H9 (cell line): ENCODE data around the gene DCDC1. TPM values are rescaled to one million over a fixed set of nuclear protein-coding genes. Genes with fewer than 3 reads are reported as not detected.

ENCODE experiments used
- DNase-seq: peaks from one replicate; pipeline ENCODE4 v3.0.0-alpha.2; 2017
- H2AFZ ChIP-seq: one replicate; pipeline ENCODE4 v1.6.1; 2013; ENCODE audit warnings: mild to moderate bottlenecking, low read length, control low read depth, moderate library complexity
- H2AK5ac ChIP-seq: 2 replicates; pipeline ENCODE4 v1.6.1; 2013; ENCODE audit warnings: low read length, control low read depth, mixed read lengths; ENCODE audit not compliant: insufficient read length
- H2BK120ac ChIP-seq: one replicate; pipeline ENCODE4 v1.6.1; 2013; ENCODE audit warnings: low read depth, mild to moderate bottlenecking, low read length, control low read depth, inconsistent platforms; ENCODE audit not compliant: poor library complexity, severe bottlenecking
- H2BK12ac ChIP-seq: 2 replicates; pipeline ENCODE4 v1.6.1; 2013; ENCODE audit warnings: low read length, control low read depth, mixed read lengths, low read depth; ENCODE audit not compliant: insufficient read length
- H2BK15ac ChIP-seq: 2 replicates; pipeline ENCODE4 v1.6.1; 2013; ENCODE audit warnings: low read depth, low read length, control low read depth
- H2BK20ac ChIP-seq: one replicate; pipeline ENCODE4 v1.6.1; 2013; ENCODE audit warnings: low read depth, mild to moderate bottlenecking, low read length, control low read depth, inconsistent platforms; ENCODE audit not compliant: poor library complexity, severe bottlenecking
- H2BK5ac ChIP-seq: 2 replicates; pipeline ENCODE4 v1.6.1; 2013; ENCODE audit warnings: low read length, control low read depth, mixed read lengths; ENCODE audit not compliant: insufficient read length
- H3K14ac ChIP-seq: 2 replicates; pipeline ENCODE4 v1.6.1; 2013; ENCODE audit warnings: low read length, control low read depth; ENCODE audit not compliant: insufficient read depth
- H3K18ac ChIP-seq: 2 replicates; pipeline ENCODE4 v1.6.1; 2013; ENCODE audit warnings: low read depth, mild to moderate bottlenecking, mixed read lengths, low read length, control low read depth; ENCODE audit not compliant: insufficient read length
- H3K23ac ChIP-seq: 2 replicates; pipeline ENCODE4 v1.6.1; 2013; ENCODE audit warnings: low read length, control low read depth, mixed read lengths, low read depth; ENCODE audit not compliant: insufficient read length
- H3K23me2 ChIP-seq: 2 replicates; pipeline ENCODE4 v1.6.1; 2013; ENCODE audit warnings: low read depth, mild to moderate bottlenecking, mixed read lengths, low read length, control low read depth; ENCODE audit not compliant: insufficient read length, poor library complexity, severe bottlenecking
- H3K27ac ChIP-seq: 2 replicates; pipeline ENCODE4 v1.5.1; 2013; ENCODE audit warnings: low read length, control low read depth, mixed read lengths, low read depth; ENCODE audit not compliant: insufficient read length
- H3K27me3 ChIP-seq: 2 replicates; pipeline ENCODE4 v1.6.1; 2013; ENCODE audit warnings: low read length, control low read depth, inconsistent platforms; ENCODE audit not compliant: insufficient read depth
- H3K4ac ChIP-seq: 2 replicates; pipeline ENCODE4 v1.6.1; 2013; ENCODE audit warnings: low read depth, mild to moderate bottlenecking, control low read depth, inconsistent platforms, low read length, moderate library complexity
- H3K4me1 ChIP-seq: 2 replicates; pipeline ENCODE4 v1.6.1; 2013; ENCODE audit warnings: low read length, control low read depth, inconsistent platforms; ENCODE audit not compliant: insufficient read depth
- H3K4me2 ChIP-seq: 2 replicates; pipeline ENCODE4 v1.6.1; 2013; ENCODE audit warnings: low read length, control low read depth, mixed read lengths; ENCODE audit not compliant: insufficient read length, insufficient read depth
- H3K56ac ChIP-seq: 2 replicates; pipeline ENCODE4 v1.6.1; 2013; ENCODE audit warnings: low read depth, mild to moderate bottlenecking, mixed read lengths, low read length, control low read depth; ENCODE audit not compliant: insufficient read length
- H3K79me1 ChIP-seq: 2 replicates; pipeline ENCODE4 v1.6.1; 2013; ENCODE audit warnings: low read depth, mild to moderate bottlenecking, moderate library complexity, low read length, control low read depth, inconsistent platforms; ENCODE audit not compliant: insufficient read depth, poor library complexity, severe bottlenecking
- H3K79me2 ChIP-seq: 2 replicates; pipeline ENCODE4 v1.6.1; 2013; ENCODE audit warnings: low read length, control low read depth, inconsistent platforms; ENCODE audit not compliant: insufficient read depth
- H3K9ac ChIP-seq: 2 replicates; pipeline ENCODE4 v1.6.1; 2013; ENCODE audit warnings: low read length, control low read depth, mixed read lengths; ENCODE audit not compliant: insufficient read length; ENCODE audit errors: extremely low read depth
- H3K9me3 ChIP-seq: one replicate; pipeline ENCODE4 v1.6.1; 2013; ENCODE audit warnings: low read depth, low read length, inconsistent platforms; ENCODE audit not compliant: control insufficient read depth
- H3T11ph ChIP-seq: one replicate; pipeline ENCODE4 v1.6.1; 2013; ENCODE audit warnings: mild to moderate bottlenecking, low read length, control low read depth, inconsistent platforms
- H4K20me1 ChIP-seq: one replicate; pipeline ENCODE4 v1.6.1; 2013; ENCODE audit not compliant: control insufficient read depth, insufficient read length, insufficient read depth
- H4K5ac ChIP-seq: 2 replicates; pipeline ENCODE4 v1.6.1; 2013; ENCODE audit warnings: low read depth, mild to moderate bottlenecking, mixed read lengths, low read length, control low read depth; ENCODE audit not compliant: insufficient read length
- H4K8ac ChIP-seq: replicated peaks from 2 replicates; pipeline ENCODE4 v1.6.1; 2013; ENCODE audit warnings: low read length, control low read depth, mixed read lengths, low read depth; ENCODE audit not compliant: insufficient read length
- H4K91ac ChIP-seq: 2 replicates; pipeline ENCODE4 v1.6.1; 2013; ENCODE audit warnings: low read depth, mild to moderate bottlenecking, moderate library complexity, mixed read lengths, low read length, control low read depth; ENCODE audit not compliant: insufficient read length
- H3K27ac Mint-ChIP-seq, 3 experiments: 2 replicates in 2 of 3; 3 replicates in 1 of 3; pipeline ENCODE4 v1.8.0; 2020 to 2021; ENCODE audit warnings: mixed read lengths in 3 of 3, mild to moderate bottlenecking in 1 of 3, moderate library complexity in 1 of 3
- H3K27me3 Mint-ChIP-seq: 2 replicates; pipeline ENCODE4 v1.8.0; 2021; ENCODE audit warnings: low read depth, mild to moderate bottlenecking, moderate library complexity, mixed read lengths
- H3K36me3 Mint-ChIP-seq, 3 experiments: 2 replicates in 2 of 3; 3 replicates in 1 of 3; pipeline ENCODE4 v1.8.0; 2020 to 2021; ENCODE audit warnings: low read depth in 3 of 3, mixed read lengths in 3 of 3; ENCODE audit not compliant: insufficient read depth in 1 of 3
- H3K4me1 Mint-ChIP-seq, 2 experiments: 2 replicates each; pipeline ENCODE4 v1.8.0; 2020; ENCODE audit warnings: mixed read lengths in 2 of 2
- H3K4me3 Mint-ChIP-seq, 2 experiments: 2 replicates in 1 of 2; 3 replicates in 1 of 2; pipeline ENCODE4 v1.8.0; 2020 to 2021; ENCODE audit warnings: mild to moderate bottlenecking in 2 of 2, mixed read lengths in 2 of 2, moderate library complexity in 1 of 2
- H3K9me3 Mint-ChIP-seq, 2 experiments: 2 replicates in 1 of 2; 3 replicates in 1 of 2; pipeline ENCODE4 v1.8.0; 2020; ENCODE audit warnings: mild to moderate bottlenecking in 2 of 2, mixed read lengths in 2 of 2, moderate library complexity in 1 of 2
- WGBS: extraction: QIAGEN DNeasy Blood & Tissue Kit; methylation state at CpG from one replicate; pipeline ENCODE4 v1.1.7; 2013; ENCODE audit warnings: missing lambda C conversion rate, low lambda C conversion rate, mixed read lengths; ENCODE audit not compliant: insufficient read length; ENCODE audit errors: extremely low coverage; 5-methylcytosine and 5-hydroxymethylcytosine counted together
- total RNA-seq: library from RNA; stranded (reverse); gene quantifications from 2 replicates; pipeline ENCODE4 v1.2.1, GENCODE V29; 2021
- TF ChIP-seq, protein P1 (sequence below): fragments of 200-600 bp; sonication (generic); conservative IDR thresholded peaks from 3 replicates; pipeline ENCODE4 v1.8.0; 2021; ENCODE audit warnings: antibody characterized with exemption, mild to moderate bottlenecking

Gene DCDC1
- total RNA-seq, 1 experiment from 2014 or later: 0.09 TPM

DNA sequence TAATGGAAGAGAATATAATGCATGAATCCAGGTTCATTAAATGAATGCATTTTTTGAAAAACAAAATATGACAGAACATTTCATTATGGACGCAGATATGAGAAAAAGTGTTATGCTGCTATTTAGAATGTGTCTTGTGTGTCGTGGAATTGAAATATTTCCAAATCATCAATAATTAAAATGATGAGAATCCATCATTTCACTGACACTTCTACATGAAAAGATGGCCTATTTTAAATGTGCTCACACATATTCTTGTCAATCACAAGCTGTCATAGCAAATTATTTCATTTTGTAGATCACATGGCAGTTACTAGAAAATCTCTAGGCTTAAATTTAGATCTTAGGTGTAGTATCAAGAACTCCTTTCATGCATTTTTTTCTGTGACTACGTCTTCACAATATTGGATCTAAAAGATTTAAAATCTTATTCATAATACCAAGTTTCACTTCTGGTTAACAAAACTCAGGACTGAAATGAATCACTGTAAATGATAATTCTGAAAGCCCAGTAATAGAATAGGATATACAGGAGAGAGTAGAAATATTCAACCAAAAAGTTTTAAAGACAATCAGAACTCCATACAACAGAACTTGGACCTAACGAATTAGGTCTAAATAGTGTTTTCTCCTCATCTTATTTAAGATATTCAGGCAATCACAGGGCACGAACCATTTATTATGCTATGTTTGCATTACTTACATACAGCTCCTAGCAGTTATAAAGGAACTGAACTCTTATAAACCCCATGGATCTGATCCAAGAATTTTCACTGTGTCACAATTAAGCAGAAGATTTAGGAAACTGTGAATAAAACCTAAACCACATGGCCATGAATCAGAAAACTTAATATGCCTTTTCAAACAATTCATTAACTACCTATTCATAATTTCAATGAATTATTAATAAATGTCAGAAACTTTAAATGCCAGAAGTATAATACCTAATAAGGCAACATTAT, 67.7 kb downstream of the DCDC1 start:
- H3K4me1 ChIP-seq: no peaks in the 10 kb centered on the region
- no peaks in the 10 kb centered on the region for H3K9me3 ChIP-seq
- no peak overlapping the region for H3T11ph ChIP-seq
- no peaks in the 10 kb centered on the region for H4K20me1 ChIP-seq
- H2BK15ac ChIP-seq: no peak overlapping the region
- H2BK12ac ChIP-seq: no peak overlapping the region
- no peaks in the 10 kb centered on the region for H3K27me3 ChIP-seq
- no peak overlapping the region for H4K91ac ChIP-seq
- H3K4me1 Mint-ChIP-seq: no peaks in the 10 kb centered on the region
- no peak overlapping the region for H2AFZ ChIP-seq
- H3K4me3 Mint-ChIP-seq: no peak overlapping the region
- no peak overlapping the region for H3K56ac ChIP-seq
- no peak for DNase-seq
- no peak overlapping the region for H4K8ac ChIP-seq
- H2BK5ac ChIP-seq: no peak overlapping the region
- H3K23ac ChIP-seq: no peak overlapping the region
- no peak overlapping the region for H3K4ac ChIP-seq
- no peak overlapping the region for H4K5ac ChIP-seq
- H3K27ac ChIP-seq: no peak overlapping the region
- H3K79me2 ChIP-seq: no peaks in the 10 kb centered on the region
- TF ChIP-seq, protein P1, sequence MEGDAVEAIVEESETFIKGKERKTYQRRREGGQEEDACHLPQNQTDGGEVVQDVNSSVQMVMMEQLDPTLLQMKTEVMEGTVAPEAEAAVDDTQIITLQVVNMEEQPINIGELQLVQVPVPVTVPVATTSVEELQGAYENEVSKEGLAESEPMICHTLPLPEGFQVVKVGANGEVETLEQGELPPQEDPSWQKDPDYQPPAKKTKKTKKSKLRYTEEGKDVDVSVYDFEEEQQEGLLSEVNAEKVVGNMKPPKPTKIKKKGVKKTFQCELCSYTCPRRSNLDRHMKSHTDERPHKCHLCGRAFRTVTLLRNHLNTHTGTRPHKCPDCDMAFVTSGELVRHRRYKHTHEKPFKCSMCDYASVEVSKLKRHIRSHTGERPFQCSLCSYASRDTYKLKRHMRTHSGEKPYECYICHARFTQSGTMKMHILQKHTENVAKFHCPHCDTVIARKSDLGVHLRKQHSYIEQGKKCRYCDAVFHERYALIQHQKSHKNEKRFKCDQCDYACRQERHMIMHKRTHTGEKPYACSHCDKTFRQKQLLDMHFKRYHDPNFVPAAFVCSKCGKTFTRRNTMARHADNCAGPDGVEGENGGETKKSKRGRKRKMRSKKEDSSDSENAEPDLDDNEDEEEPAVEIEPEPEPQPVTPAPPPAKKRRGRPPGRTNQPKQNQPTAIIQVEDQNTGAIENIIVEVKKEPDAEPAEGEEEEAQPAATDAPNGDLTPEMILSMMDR: no peak
- no peaks in the 10 kb centered on the region for H3K27me3 Mint-ChIP-seq
- H3K4me2 ChIP-seq: no peak overlapping the region
- H3K36me3 Mint-ChIP-seq: peaks cover 0 to 2% (median 0%) of the 10 kb centered on the region in 3 experiments; a peak in 1 of 7 replicates
- no peaks in the 10 kb centered on the region for H3K9me3 Mint-ChIP-seq
- H2BK20ac ChIP-seq: no peak overlapping the region
- no peaks in the 10 kb centered on the region for H3K23me2 ChIP-seq
- H3K27ac Mint-ChIP-seq: no peak overlapping the region
- no CpG with 5 or more reads among the region's 5 CpGs for WGBS
- no peaks in the 10 kb centered on the region for H3K79me1 ChIP-seq
- no peak overlapping the region for H3K14ac ChIP-seq
- H3K18ac ChIP-seq: no peak overlapping the region
- no peak overlapping the region for H3K9ac ChIP-seq
- no peak overlapping the region for H2AK5ac ChIP-seq
- H2BK120ac ChIP-seq: no peak overlapping the region
